Activated CD4-positive, alpha-beta T cell treated with anti-CD3 and anti-CD28 coated beads, Interleukin-2, Interleukin-6, amounts not matched to agents 100 ng/mL and 50 ng/mL, durations not matched to agents 16 hours and 8 hours (primary cell): ENCODE results near the gene BACH2.

ENCODE experiments used
- DNase-seq: peaks from one replicate; pipeline ENCODE4 v3.0.0-alpha.2; 2020

The BACH2 gene

GRCh38 chr6:89956182-89956581 lies 340.5 kb downstream of the BACH2 start:
- DNase-seq = peak; percentile 48

- DNase-seq = no peak
Observed at GRCh38 chr6:89955364-89955763, 341.3 kb downstream of the BACH2 start.

GRCh38 chr6:89954721-89955148 lies 341.9 kb downstream of the BACH2 start:
- DNase-seq = peak; percentile 81

DNA sequence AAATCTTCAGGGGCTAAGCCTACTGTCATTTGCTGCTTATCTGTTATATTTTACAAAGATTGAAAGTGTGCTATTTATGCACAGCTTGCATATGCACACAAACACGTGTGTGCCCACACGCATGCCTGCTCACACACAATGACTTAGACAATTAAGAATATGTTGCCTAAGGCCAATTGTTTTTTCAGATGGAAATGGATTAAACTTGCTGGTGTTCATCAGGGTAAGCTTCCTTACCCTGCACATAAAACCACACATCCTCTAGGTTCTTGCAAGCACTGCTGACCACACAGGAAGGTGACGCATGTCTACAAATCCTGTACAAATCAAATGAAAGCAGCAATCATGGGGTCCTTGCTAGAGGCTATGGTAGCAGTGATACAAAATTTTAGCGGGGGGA lies 344.0 kb downstream of the BACH2 start:
- peak; percentile 85 for DNase-seq

GRCh38 chr6:89952105-89952671 lies 344.5 kb downstream of the BACH2 start:
- peak; percentile 82 for DNase-seq

DNA sequence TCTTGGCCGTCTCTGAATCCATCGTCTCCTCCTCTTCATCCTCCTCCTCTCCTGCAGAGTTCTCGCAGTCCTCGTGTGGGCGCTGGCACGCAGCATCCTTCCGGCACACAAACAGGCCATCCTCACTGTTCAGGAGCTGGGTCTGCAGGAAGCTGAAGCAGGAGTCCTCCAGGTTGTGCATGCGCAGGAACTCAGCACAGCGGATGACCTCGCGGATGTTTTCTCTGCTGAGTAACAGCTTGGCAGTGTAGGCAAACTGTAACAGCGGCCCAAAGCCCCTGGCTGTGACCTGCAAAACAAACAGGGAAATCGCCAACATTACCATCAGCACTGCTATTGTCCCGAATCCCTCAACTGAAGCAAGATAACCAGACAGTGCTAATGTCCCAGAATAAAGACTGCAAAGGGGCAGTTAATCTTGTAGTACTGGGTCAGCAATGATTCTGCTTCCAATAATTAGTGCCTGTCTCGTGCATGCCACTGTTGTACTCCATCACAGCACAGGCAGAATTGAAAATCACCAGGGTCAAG lies 345.0 kb downstream of the BACH2 start:
- no peak for DNase-seq

GRCh38 chr6:89950879-89951391 lies 345.7 kb downstream of the BACH2 start:
- DNase-seq = no peak

GRCh38 chr6:89950446-89950845 lies 346.2 kb downstream of the BACH2 start:
- no peak for DNase-seq

GRCh38 chr6:89948876-89949275 lies 347.8 kb downstream of the BACH2 start:
- no peak for DNase-seq

- peak; percentile 53 for DNase-seq
Observed at GRCh38 chr6:89944826-89945407, 351.7 kb downstream of the BACH2 start.

GRCh38 chr6:89944181-89944755 lies 352.4 kb downstream of the BACH2 start:
- no peak for DNase-seq

DNA sequence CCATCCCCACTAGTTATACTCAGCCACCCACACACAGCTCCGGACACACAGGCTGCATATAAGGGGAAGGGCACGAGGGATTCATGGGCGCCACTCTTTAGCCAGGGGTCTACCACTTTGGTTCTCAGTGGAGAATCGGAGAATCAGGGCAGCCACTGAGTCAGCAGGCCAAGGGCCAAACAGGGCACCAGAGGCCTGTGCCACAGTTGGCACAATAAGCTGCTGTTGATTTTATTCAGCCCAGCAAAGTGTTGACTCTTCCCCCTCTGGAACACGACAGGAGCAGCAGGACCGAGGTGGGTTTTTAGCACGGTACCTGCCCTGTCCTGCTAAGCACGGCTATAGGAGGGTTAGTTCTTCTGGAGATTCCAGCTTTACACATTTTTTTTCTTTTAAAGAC lies 354.0 kb downstream of the BACH2 start:
- no peak for DNase-seq

DNA sequence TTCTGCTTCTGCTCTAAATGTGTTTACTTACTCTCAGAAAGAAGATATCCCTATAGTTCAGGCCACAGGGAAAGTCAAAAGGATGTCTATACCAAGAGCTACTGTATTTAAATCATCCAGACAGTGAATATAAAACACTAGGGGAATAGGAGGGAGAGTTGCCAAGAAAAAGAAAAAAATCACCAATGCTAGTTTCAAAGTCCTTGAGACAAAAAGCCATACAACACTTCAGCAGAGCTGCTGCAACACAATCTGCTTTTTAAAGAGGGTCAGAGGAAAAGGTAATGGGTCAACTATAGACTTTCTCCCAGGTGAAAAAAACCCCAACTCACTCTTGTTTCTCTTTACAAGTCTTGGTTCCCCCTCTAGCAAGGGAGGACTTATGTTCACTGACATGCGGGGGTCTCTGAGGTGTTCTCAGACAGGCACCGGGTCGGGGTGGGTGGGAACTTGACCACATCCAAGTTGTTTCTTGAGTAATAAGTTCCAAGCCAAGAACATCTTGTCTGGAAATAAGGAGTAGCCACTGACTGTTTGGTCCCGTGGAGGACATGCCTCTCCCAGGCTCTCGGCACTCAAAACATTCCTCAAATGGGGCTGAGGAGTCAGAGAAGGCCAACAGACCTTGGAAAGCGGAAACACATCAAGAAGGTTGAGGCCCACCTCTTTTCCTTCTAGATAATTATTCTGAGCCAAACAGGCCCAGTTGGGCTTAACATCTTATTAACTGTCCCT lies 354.7 kb downstream of the BACH2 start:
- DNase-seq = no peak

DNA sequence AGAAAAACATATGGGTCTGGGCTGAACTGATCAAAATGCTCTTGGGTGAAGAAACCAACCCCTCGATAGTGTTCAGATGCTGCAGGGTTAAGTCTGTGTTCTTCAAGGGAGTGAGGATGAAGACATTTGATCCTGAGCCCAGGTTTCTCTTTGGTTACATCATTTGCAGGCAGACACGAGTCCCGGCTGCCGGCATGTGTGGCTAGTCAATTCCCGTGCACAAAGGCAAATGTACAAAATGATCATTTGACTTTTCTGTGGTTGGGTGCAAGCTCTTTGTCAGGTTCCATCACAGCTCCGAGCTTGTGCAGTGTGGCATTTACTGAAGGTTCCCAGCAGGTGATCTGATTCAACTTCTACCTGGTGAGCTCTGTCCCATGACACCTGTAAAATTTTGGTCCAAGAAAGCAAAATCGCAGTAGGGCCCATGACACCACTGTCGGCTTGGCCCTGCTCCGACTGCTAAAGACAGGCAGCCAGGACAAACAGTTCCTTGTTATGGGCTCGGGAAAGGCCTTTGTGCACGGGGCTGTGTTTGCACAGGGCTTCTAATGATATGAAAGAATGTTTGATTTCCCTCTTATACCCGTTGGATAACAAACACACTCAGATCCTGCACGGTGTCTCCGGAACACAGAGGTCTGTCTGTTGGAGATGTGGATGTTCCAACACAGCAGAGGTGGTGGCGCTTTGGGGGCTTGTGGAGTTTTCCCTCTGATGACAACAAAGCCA lies 355.4 kb downstream of the BACH2 start:
- DNase-seq = no peak

GRCh38 chr6:89940225-89941027 lies 356.2 kb downstream of the BACH2 start:
- DNase-seq = peak; percentile 81

DNA sequence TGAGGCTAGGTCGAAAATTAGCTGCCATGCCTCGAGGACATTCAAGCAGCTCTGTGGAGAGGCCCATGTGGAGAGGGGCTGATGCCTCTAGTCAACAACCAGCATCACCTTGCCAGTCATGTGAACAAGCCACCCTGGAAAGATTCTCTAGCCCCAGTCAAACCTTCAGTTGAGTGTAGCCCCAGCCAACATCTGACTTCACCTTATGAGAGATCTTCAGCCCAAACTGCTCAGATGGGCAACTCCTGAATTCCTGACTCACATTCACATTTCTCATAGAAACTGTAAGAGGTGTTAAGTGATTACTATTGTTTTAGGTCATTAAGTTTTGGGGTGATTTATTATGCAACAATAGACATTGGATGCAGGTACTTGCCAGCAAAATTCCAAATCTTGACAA lies 357.5 kb downstream of the BACH2 start:
- no peak for DNase-seq

DNA sequence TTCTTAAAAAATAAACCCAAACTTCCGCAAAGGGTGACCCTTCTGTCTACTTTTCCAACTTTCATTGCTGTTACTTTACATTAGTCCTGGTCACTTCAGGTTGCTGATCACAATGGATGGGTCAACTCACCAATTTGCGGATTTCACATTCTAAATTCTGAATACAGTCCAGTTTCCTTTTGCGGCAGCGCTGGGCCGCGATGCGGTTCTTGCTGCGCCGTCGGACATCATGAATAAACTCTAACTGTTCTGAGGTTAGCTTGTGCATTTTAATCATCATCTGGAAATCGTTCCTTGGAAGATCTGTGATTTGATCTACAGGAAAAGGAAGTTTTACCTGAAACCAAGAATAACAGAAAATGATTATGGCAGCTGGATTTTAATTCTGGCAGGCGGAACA lies 358.6 kb downstream of the BACH2 start:
- no peak for DNase-seq

DNA sequence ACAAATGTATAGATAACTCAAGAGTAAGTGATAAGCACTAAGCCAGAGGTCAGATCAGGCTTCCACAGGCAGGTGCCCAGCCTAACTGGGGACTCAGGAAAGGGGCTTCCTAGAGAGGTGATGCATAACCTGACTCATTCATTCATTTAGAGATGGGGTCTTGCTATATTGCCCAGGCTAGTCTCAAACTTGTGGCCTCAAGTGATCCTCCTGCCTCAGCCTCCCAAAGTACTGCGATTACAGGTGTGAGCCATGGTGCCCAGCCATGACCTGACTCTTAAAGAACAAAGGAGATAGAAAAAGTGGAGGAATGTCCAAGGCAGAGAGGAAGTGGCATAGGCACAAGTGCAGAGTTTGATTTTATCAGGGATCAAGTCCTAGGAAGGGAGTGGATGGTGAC lies 360.5 kb downstream of the BACH2 start:
- no peak for DNase-seq

GRCh38 chr6:89934685-89935366 lies 361.8 kb downstream of the BACH2 start:
- no peak for DNase-seq

DNA sequence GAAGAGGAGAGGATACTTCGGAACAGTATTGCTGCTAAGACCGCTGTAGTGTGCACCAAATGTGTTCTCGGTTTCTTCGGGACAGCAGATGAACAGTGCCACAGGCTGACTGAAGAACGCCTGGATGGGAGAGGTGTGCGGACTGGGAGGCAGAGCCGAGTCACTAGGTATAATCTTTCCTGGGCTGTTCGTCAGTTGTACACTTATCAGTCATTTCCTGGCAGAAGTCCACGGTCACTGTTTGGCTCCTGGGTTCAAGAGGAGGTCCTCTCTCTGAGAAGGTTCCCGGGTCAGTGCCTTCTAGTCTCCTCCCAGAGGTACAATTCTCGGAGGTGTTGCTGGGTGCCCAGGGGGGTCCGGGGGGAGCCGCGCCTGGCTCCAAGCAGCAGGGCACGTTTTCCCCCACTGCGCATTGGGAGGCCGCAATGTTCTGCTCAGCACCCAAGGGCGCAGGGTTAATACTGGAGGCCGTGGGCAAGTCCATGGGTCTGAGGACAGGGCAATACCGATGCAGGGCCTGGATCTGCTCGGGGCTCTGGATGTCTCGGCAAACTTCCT lies 364.3 kb downstream of the BACH2 start:
- DNase-seq = no peak

GRCh38 chr6:89930789-89931188 lies 365.9 kb downstream of the BACH2 start:
- DNase-seq = no peak
